ENCODE results near the gene TMEM132E.
A peak's percentile ranks its signal among the peaks of the same experiment; 100 is the strongest.

The TMEM132E gene

GRCh38 chr17:34634551-34635160 lies 55.3 kb downstream of the TMEM132E start:
- no peak for DNase-seq (ENCODE audit: low read depth in 2 of 2)

GRCh38 chr17:34635876-34636275 lies 56.5 kb downstream of the TMEM132E start:
- DNase-seq (ENCODE audit: low read depth in 2 of 2), result no peak

- DNase-seq (ENCODE audit: low read depth in 2 of 2), result no peak
Observed at GRCh38 chr17:34637041-34637547, 57.7 kb downstream of the TMEM132E start.

GRCh38 chr17:34637548-34638525 lies 58.5 kb downstream of the TMEM132E start:
- peak; percentile 62 to 77 for DNase-seq (ENCODE audit: low read depth in 2 of 2)

GRCh38 chr17:34638526-34639260 lies 59.3 kb downstream of the TMEM132E start:
- DNase-seq (ENCODE audit: low read depth in 2 of 2), result no peak

GRCh38 chr17:34639706-34640425 lies 60.5 kb downstream of the TMEM132E start:
- DNase-seq (ENCODE audit: low read depth in 2 of 2), result no peak

GRCh38 chr17:34641368-34641767 lies 62.0 kb downstream of the TMEM132E start:
- DNase-seq (ENCODE audit: low read depth in 2 of 2), result no peak

GRCh38 chr17:34644941-34645550 lies 65.7 kb downstream of the TMEM132E start:
- no peak for DNase-seq (ENCODE audit: low read depth in 2 of 2)

- DNase-seq (ENCODE audit: low read depth in 2 of 2), result no peak
Observed at GRCh38 chr17:34645594-34645993, 66.2 kb downstream of the TMEM132E start.

GRCh38 chr17:34647511-34647910 lies 68.1 kb downstream of the TMEM132E start:
- no peak for DNase-seq (ENCODE audit: low read depth in 2 of 2)

GRCh38 chr17:34650051-34650750 lies 70.8 kb downstream of the TMEM132E start:
- DNase-seq (ENCODE audit: low read depth in 2 of 2), result no peak

- no peak for DNase-seq (ENCODE audit: low read depth in 2 of 2)
Observed at GRCh38 chr17:34651402-34651811, 72.0 kb downstream of the TMEM132E start.

- no peak for DNase-seq (ENCODE audit: low read depth in 2 of 2)
Observed at GRCh38 chr17:34652021-34652555, 72.7 kb downstream of the TMEM132E start.

- no peak for DNase-seq (ENCODE audit: low read depth in 2 of 2)
Observed at GRCh38 chr17:34653511-34653910, 74.1 kb downstream of the TMEM132E start.

GRCh38 chr17:34654276-34654880 lies 75.0 kb downstream of the TMEM132E start:
- no peak for DNase-seq (ENCODE audit: low read depth in 2 of 2)

GRCh38 chr17:34654881-34655276 lies 75.5 kb downstream of the TMEM132E start:
- DNase-seq (ENCODE audit: low read depth in 2 of 2), result no peak

- no peak for DNase-seq (ENCODE audit: low read depth in 2 of 2)
Observed at GRCh38 chr17:34656801-34657200, 77.4 kb downstream of the TMEM132E start.

GRCh38 chr17:34658811-34659560 lies 79.6 kb downstream of the TMEM132E start:
- DNase-seq (ENCODE audit: low read depth in 2 of 2), result no peak

- no peak for DNase-seq (ENCODE audit: low read depth in 2 of 2)
Observed at GRCh38 chr17:34663714-34664113, 84.3 kb downstream of the TMEM132E start.
